ENCODE measurements around the gene CENPP. TPM values are rescaled to one million over a fixed set of nuclear protein-coding genes. Genes with fewer than 3 reads are reported as not detected.

The CENPP gene
- total RNA-seq, 2 donors from 2014 or later: 0.78 to 2.3 TPM

- H3K27ac ChIP-seq: no peak overlapping the region
- H3K4me3 ChIP-seq: no peak overlapping the region
- 88 to 89% methylated on average over 10 of the region's 10 CpGs for WGBS, 2 donors
- TF ChIP-seq CTCF (IDR thresholded peaks at IDR 0.05) (no peak), POLR2A (IDR thresholded peaks at IDR 0.05) (no peak)
- H3K36me3 ChIP-seq (replicated peaks in 1 of 2; ENCODE audit: insufficient read depth in 1 of 2, low read depth in 2 of 2): peaks cover 0 to 5% of the 10 kb centered on the region in 2 donors
- no peaks in the 10 kb centered on the region for H3K27me3 ChIP-seq
- ATAC-seq (no peak), DNase-seq (no peak)
- no peaks in the 10 kb centered on the region for H3K9me3 ChIP-seq
- peaks cover 11% of the 10 kb centered on the region for H3K4me1 ChIP-seq
- intact Hi-C loops (cut with DNase I): no loop called here
Observed at GRCh38 chr9:92611621-92612285, 286.0 kb downstream of the CENPP start.

GRCh38 chr9:92612292-92612691, 286.5 kb downstream of the CENPP start:
- Histone ChIP-seq H3K9me3 (no peaks in the 10 kb centered on the region), H3K4me3 (no peak overlapping the region), H3K4me1 (peaks cover 8% of the 10 kb centered on the region), H3K27ac (no peak overlapping the region), H3K27me3 (no peaks in the 10 kb centered on the region), H3K36me3 (replicated peaks in 1 of 2; ENCODE audit: insufficient read depth in 1 of 2, low read depth in 2 of 2) (peaks cover 0 to 5% of the 10 kb centered on the region in 2 donors)
- TF ChIP-seq CTCF (IDR thresholded peaks at IDR 0.05): no peak
- TF ChIP-seq POLR2A (IDR thresholded peaks at IDR 0.05): no peak
- intact Hi-C loops (cut with DNase I): no loop called here
- DNase-seq (no peak), ATAC-seq (no peak)
- WGBS, 2 donors: 89 to 99% methylated on average over 5 of the region's 5 CpGs

GRCh38 chr9:92612816-92613215, 287.1 kb downstream of the CENPP start:
- Histone ChIP-seq H3K27ac (no peak overlapping the region), H3K36me3 (replicated peaks in 1 of 2; ENCODE audit: insufficient read depth in 1 of 2, low read depth in 2 of 2) (peaks cover 0 to 5% of the 10 kb centered on the region in 2 donors), H3K9me3 (no peaks in the 10 kb centered on the region), H3K27me3 (no peaks in the 10 kb centered on the region), H3K4me1 (peaks cover 2% of the 10 kb centered on the region), H3K4me3 (no peak overlapping the region)
- ATAC-seq (no peak), DNase-seq (no peak)
- TF ChIP-seq CTCF (IDR thresholded peaks at IDR 0.05) (no peak), POLR2A (IDR thresholded peaks at IDR 0.05) (no peak)
- intact Hi-C loops (cut with DNase I): no loop called here
- 90 to 92% methylated on average over 11 of the region's 11 CpGs for WGBS, 2 donors

- Histone ChIP-seq H3K27ac (no peak overlapping the region), H3K27me3 (no peaks in the 10 kb centered on the region), H3K4me1 (peaks cover 5% of the 10 kb centered on the region), H3K36me3 (replicated peaks in 1 of 2; ENCODE audit: insufficient read depth in 1 of 2, low read depth in 2 of 2) (peaks cover 0 to 5% of the 10 kb centered on the region in 2 donors), H3K9me3 (no peaks in the 10 kb centered on the region), H3K4me3 (no peak overlapping the region)
- no peak for TF ChIP-seq POLR2A (IDR thresholded peaks at IDR 0.05)
- TF ChIP-seq CTCF (IDR thresholded peaks at IDR 0.05): no peak
- intact Hi-C loops (cut with DNase I): no loop called here
- DNase-seq (no peak), ATAC-seq (no peak)
- 94 to 97% methylated on average over 23 of the region's 23 CpGs for WGBS, 2 donors
Observed at GRCh38 chr9:92613268-92614122, 287.7 kb downstream of the CENPP start.

Data from body of pancreas (tissue), 4 donors.